Islet of Langerhans (tissue), 1 donor: ENCODE results near the gene INHA.

Source experiments
- FAIRE-seq: peaks from one replicate; lab custom pipeline; 2011; peaks lifted over from hg19 to GRCh38; lab: Jason Lieb, UNC

The INHA gene

DNA sequence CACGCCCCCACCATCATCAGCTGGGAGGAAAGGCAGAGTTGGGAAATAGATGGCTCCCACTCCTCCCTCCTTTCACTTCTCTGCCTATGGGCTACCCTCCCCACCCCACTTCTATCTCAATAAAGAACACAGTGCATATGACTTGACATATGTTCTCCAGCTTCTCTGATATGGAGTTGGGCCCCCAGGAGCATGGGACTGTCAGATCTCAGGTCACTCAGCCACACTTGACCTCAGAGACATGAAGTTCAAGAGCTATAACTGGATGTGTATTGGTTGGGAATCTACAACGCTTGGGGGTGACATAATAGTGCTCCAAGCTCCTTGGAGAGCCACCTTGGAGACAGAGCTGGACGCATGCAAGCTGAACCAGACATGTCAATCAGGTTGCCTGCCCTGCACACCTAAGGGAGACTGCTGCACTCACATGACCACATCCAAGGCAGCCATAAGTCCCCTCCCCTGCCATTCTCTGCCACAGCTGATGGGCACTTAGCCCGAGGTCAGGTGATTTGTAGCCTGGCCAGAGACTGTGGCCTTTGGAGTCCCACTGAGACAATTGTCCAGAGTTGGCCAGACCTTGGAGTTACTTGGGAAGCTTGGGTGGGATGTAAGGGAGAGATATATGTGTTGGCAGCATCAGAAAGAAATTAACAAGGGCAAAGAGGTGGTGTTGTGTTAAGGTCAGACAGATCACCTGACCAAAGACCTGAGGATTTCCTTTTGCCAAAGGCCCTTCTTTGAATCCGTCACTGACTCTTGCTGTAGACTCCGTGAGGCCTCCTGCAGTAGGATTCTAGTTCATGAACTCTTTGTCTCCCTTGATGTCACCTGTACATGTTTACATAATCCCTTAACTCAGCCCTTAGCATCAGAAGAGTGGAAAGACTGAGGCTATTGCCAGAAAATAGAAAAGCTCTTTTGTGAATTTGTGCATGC is 3.7 kb downstream of the INHA start:
- no peak for FAIRE-seq

DNA sequence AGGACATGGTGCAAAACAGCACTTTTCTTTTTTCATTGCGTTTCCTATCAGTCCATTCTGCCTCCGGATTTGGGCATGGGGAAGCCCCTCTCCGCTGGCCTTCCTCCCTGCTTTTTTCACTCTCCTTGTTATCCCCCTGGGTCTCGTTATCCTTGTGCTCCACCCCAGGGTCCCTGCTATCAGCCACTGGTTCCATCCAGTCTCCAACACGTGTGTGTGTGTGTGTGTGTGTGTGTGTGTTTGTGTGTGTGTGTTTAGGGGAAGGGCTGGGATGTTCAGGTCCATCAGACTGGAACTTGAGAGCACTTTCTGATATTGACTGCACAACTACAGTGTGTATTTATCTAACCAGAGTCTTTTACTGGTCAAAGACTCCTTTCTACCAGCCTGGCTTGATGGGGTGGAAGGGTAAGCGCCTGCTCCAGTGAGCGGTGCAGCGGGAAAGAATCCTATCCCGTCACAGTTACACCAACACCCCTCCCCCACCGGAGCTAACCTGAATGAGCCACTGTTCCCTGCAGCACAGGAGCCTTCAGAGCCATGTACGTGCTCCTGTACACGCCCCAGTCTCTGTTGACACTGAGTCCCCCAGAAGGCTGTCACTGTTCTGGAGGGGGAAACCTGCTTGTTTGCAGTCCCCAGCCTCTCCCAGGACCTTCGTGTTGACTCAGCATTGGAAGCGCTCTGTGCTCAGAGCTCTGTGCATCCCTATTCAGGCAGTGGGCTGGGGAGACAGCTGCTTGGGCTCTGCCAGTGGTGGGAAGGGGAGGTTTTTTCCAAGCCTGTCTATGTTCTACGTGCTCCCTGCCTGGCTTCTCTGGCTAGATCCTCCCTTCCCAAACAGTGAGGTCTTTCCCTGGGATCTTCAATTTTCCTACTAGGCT is 4.6 kb downstream of the INHA start:
- FAIRE-seq: no peak

DNA sequence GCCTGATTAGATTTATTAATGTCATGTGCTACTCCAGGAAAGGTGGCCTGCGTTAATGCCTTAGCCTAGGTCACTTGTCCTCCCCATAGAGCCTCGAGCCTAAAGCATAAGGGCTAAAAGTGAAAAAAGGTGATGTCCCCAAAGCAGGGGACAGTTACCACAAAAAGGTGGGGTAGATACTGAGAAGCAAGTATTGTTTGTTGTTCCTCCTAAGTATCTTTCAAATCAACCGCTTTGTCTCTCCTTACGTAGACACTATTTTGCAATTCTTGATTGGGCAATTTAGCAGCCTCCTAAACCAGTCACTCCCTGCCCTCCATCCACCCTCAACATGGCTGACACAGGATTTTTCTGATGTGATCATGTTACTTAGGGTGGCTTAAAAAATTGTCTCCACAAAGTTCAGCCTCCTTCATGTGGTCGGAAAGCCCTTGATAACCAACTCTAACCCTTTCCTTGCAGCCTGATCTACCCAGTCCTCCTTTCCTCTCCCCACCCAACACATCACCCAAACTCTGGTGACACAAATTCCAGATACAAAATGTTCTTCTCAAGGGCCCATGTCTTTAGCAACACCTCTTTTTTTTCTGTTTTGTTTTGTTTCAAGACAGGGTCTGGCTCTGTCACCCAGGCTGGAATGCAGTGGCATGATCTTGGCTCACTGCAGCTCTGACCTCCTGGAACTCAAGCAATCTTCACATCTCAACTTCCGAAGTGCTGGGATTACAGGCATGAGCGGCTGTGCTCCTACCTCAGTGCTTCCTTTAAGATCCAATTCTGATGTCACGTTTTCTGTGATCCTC is 6.9 kb downstream of the INHA start:
- no peak for FAIRE-seq

DNA sequence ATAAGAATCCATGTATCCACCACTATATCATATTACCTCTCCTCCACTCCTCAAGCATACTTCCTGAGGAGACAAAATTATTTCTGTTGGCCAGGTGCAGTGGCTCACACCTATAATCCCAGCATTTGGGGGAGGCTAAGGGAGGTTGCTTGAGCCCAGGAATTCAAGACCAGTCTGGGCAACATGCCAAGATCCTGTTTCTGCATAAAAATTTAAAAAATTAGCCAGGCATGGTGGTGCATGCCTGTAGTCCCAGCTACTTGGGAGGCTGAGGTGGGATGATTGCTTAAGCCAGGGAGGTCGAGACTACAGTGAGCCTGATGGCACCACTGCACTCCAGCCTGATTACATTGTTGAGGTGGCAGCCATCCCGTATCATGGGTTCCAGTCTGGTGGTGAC is 9.2 kb downstream of the INHA start:
- no peak for FAIRE-seq

DNA sequence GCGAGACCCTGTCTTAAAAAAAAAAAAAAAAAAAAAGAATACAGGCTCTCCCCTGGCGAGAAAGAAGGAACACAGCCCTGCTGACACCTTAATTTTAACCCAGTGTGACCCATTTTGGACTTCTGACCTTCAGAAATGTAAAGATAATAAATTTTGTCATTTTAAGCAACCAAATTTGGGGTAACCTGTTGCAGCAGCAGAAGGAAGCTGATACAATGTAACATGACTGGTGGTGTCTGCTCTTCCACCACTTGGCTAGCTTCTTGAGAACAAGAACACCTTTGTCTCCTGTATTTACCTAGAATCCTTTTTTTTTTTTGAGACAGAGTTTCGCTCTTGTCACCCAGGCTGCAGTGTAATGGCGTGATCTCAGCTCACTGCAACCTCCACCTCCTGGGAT is 19.0 kb downstream of the INHA start:
- no peak for FAIRE-seq

DNA sequence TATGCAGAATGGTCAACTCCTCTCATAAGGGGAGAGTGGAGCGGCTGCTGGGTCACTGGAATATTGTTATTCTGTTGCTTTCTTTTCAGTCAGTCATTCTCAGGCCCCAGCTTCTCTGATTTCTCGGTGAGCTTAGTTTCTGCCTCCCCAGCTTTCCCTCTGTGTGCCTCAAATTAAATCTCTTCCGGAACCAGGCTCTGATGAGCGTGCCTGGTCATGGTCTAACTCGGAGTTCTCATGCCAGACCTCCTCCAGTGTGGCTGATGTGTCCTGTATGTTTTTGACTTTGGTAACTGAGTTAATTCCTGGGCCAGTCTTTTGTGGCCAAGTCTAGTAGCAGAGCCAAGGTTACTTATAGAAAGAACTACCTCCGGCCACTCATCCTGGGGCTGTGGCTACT is 20.6 kb downstream of the INHA start:
- no peak for FAIRE-seq

DNA sequence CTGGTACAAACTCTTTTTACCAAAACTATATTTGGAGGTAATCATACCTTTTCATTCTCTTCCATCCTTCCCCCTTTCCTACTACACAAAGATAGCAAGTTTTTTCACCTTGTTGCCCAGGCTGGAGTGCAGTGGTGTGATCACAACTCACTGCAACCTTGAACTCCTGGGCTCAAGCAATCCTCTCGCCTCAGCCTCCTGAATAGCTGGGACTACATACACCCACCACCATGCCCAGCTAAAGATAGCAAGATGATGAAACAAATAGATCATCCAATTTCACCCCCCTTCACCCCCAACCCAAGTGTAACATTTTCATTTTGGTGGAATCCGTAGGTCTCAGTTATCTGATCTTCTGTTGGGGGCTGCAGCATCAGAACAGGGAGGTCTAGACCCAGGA is 21.0 kb downstream of the INHA start:
- FAIRE-seq: no peak

DNA sequence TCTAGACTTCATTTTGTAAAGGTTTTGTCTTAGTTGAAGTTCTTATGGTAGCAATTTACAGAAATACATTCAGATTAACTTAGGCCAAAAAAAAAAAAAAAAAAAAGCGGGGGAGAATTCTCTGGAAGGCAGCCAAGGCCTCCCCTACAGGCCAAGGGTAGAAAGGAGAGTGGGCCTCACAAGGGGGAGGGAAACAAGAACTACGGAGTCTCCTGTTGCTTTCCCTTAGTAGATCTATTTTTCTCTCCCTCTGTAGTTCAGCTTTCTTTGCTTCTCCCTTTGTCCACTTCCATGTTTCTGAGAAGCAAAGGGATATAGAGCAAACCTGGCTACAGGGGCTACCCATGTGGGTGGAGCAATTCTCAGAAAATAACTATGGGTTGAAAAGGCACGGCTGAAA is 23.1 kb downstream of the INHA start:
- FAIRE-seq: no peak

DNA sequence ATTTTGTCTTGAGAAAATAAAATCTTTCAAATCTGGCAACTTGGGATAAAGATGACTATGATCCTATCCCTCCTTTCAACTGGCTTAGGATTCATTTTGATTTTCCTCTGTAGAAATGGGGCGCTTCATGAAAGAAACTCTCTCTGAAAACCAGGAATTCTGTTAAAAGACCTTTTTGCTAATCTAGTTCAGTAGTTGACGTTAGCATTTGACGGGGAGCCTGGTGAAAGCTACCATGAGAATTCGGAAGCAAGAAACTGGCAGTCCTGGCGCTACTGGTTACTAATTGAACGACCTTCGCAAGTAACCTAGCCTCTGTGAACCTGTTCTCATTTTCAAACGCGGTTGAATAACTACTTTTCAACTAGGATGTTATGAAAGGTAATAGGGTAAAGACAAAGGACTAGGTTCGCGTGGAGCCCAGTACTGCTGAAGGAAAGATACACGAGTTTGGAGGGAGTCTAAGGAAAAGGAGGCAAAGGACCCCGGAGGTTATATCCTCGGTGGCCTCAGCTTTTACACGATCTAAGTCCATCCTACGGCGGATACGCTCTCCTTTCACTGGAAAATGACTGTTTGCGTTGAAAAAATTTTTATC is 24.9 kb downstream of the INHA start:
- no peak for FAIRE-seq

DNA sequence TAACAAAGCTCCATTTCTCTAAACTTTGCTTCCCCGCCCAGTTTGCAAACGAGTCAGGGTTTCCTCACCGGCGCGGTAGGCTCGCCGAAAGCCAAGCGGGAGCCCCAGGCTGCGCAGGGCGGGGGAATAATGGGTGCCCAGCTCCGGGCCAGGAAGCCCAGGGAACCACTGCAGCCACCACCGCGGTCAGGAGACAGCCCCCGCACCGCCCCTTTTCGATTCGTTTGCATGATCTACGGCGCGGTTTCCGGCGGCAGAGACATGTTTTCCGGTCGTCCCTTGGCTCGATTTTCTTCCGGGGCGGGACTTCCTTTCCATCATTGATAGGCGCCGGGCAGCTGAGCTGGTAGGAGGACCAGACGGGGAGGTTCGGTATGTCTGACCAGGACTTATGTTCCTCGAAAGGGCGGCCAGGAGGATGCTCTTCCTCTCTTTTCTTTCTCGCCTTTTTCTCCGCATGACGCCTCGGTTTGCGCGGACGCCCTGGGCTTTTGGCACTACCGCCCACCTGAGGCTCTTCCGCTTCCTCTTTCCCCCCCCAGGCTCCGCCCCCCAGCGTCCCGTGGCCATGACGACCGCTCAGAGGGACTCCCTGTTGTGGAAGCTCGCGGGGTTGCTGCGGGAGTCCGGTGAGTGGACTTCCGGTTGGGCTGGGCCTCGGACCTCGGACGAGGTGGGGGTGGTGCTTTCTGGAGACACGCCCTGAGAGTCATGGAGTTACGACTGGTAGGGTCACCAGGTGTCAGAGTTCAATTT is 25.6 kb downstream of the INHA start, which contains the start of gene STK11IP:
Gene STK11IP (plus strand): TSS at position 306 of the 756 bp plus-strand sequence. CDS start 263 bp downstream, at position 569.
- FAIRE-seq: peak; percentile 81

DNA sequence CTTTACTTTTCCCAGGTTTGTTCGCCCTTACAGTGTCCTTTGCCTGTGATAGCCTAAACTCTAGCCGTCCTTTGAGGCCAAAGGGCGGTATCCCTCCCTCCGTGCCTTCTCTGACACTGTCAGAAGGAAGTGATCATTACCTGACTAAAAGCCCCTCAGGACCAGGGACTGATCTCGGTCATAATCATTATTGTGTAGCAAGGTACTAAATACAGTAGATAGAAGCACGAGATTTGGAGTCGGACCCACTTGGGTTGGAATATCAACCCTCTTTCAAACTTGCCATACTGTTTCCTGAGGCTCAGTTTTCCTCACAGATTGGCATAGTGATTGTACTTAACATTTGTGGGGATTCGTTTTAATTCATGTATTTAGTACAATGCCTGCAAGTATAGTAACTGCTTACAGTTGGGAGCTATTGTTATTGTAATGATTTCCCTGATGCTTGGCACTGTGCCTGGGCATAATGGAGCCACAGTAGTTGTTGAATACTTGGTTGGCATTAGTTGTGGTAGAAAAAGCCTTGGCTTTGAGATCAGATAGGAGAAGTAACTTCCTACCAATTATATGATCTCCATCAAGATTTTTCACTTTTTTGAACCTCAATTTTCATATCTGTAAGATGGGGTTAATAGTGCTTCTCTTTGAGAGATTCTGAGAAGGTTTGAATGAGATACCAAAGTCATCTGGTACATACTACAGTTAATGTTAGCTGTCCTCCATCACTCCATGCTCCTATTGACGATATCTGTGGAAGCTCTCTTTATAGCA is 26.4 kb downstream of the INHA start:
- FAIRE-seq: no peak

DNA sequence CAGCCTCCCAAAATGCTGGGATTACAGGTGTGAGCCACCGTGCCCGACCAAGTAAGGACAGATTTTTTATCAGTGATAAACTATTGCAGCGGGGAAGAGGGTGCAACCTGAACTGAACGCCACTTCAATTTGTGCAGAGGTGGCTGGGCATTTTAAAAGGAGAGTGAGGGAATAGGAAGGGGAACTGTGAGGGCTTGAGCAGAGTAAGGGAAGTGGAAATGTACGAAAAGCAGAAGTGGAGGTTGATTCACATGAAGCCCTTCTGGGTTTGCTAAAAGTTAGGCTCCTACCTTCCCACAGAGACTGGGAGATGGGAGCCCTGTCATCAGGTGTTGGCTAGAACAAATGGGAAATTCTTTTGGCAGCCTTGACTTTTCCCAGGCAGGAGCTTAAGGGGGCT is 31.7 kb downstream of the INHA start:
- no peak for FAIRE-seq

DNA sequence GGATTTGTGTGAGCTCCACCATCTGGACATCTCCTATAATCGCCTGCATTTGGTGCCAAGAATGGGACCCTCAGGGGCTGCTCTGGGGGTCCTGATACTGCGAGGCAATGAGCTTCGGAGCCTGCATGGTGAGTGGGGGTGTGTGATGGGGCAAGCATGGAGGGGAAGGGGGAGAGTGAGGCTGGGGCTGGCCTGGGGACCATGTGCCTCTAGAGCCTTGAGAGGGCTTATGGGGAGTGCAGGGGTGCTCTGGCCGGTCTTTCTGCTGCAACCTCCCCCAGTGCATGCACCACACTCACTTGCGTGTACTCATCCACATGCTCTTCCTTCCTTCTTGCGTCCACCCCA is 33.5 kb downstream of the INHA start:
- FAIRE-seq: no peak

DNA sequence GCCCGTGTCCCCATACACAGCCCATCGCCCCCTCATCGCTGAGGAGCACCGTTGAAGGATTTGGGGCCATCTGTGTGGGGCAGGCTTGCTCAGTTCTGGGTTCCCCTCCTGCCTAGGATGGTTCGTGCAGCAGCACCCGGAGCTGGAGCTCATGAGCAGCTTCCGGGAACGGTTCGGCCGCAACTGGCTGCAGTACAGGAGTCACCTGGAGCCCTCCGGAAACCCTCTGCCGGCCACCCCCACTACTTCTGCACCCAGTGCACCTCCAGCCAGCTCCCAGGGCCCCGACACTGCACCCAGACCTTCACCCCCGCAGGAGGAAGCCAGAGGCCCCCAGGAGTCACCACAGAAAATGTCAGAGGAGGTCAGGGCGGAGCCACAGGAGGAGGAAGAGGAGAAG is 35.8 kb downstream of the INHA start:
- FAIRE-seq: no peak

DNA sequence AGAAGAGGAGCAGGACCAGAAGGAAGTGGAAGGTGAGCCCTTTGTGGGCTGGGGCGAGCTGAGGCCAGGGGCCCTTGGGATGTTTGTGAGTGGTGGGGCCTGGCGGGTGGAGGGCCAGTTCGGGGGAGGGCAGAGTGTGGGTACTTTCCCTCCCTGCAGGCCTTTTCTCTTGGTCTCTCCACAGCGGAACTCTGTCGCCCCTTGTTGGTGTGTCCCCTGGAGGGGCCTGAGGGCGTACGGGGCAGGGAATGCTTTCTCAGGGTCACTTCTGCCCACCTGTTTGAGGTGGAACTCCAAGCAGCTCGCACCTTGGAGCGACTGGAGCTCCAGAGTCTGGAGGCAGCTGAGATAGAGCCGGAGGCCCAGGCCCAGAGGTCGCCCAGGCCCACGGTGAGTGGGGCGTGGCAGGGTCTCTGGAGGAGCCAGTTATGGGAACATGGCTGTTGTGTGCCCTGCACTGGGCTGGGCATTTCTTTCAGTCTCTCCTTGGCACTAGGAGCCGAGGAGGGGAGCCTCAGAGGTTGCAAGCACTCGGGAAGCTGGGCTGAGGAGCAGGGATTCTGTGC is 36.4 kb downstream of the INHA start:
- no peak for FAIRE-seq

DNA sequence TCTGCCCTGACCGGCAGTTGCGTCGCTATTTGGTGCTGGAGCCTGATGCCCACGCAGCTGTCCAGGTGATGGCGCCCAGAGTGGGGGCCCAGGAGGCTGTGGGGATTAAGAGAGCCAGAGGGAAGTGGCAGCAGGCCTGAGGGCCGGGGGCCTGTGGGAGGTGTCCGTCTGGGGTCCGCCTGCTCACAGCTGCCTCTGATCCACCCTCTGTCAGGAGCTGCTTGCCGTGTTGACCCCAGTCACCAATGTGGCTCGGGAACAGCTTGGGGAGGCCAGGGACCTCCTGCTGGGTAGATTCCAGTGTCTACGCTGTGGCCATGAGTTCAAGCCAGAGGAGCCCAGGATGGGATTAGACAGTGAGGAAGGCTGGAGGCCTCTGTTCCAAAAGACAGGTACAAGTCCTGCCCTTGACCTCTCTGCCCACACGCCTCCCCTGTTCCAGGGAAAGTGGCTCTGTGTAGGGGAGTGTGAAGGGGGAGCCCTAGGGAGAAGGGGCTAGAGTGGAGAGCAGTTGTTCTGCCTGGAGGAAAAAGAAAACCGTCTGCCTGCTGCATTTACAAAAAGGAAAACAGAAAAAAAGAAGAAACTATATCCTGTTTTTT is 37.1 kb downstream of the INHA start:
- no peak for FAIRE-seq

DNA sequence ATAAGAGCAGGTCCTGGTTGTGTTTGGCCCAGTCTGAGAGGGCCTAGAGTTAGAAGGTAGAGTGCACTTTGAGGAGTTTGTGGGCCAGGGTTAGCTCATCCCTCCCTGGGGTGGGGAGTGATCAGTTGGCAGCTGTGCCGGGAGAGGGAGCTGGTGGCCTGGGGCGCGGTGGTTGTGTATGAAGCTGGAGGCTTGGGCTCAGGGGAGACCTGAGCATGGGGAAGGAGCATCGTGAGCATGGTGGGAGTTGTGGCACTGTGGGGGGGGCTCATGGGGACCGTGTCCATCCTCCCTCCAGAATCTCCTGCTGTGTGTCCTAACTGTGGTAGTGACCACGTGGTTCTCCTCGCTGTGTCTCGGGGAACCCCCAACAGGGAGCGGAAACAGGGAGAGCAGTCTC is 39.2 kb downstream of the INHA start:
- FAIRE-seq: no peak

DNA sequence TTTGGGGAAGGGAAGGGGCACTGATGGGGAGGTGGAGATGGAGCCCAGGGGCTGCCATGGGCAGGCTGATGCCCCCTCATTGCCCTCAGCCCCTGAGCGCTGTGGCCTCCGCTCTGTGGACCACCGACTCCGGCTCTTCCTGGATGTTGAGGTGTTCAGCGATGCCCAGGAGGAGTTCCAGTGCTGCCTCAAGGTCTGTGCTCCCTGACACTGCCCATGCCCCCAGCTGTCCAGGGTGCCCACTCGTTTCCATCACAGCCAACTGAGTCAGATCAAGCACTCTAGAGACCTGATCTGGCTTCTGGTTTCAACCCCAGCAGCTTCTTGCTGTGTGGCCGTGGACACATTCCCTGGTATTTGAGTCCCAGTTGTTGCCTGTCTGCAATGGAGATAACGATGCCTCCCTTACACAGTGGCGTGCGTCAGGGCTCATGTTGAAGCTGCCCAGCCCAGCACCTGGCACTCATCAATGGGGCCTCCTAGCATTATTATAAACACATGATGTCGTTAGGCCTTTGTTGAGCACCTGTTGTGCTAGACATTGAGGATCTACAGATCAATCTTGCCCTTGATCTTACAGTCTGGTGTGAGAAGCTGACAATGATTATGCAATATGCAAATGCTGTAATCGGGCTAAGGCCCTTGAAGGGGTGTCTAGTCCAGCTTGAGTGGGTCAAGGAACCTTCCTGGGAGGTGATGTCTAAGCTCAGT is 39.9 kb downstream of the INHA start:
- no peak for FAIRE-seq
